SW 1271 (cell line): ENCODE measurements around the gene SPHKAP.
"Not testable (repeated sequence)": the region's sequence is repeated elsewhere in the genome, so short reads cannot be mapped to it uniquely, and the experiment has no call there.

ENCODE experiments used
- DNase-seq, 2 experiments: peaks; one replicate each; lab custom pipeline; 2025; lab: John Stamatoyannopoulos, UW

Gene SPHKAP

GRCh38 chr2:228039752-228040534 lies 141.5 kb downstream of the SPHKAP start:
- DNase-seq: peak in 1 of 2 experiments; percentile 46

DNA sequence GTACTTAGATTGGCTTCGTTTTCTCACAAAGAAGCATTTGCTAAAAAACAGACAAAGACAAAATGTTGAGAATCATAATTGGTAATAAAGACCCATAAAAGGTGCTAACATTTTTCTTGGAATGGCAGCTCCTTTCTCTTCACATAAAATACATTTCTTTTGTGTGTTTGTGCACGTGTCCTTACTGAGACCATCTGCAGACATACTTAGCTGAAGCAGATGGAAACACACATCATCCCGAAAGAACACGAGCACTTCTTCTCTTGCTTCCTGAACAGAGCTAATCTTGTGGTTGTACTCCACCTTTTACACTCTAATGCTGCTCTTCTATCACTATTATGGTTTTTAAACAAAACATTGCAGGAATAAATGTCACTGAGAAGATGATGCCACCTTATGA lies 142.5 kb downstream of the SPHKAP start:
- no peak for DNase-seq

DNA sequence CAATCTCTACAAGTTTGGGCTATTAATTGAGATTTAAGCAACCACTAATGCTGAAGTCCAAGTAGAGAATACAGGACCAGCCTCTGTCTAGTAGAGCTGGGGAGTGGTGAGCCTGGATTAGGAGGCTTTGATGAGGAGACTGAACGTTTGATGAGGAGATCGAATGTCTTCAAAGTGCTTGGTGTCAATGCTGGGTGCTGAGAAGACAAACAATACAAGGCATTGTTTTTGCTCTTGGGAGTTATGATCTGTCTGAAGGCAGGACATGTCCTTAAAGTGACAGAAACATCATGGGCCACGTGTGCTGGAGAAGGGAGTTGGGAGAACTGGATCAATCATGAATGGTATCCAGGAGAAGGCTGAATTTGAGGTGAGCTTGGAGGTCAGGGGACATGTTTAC lies 143.6 kb downstream of the SPHKAP start:
- DNase-seq: no peak

- no peak for DNase-seq
Observed at GRCh38 chr2:228023619-228024018, 157.9 kb downstream of the SPHKAP start.

DNA sequence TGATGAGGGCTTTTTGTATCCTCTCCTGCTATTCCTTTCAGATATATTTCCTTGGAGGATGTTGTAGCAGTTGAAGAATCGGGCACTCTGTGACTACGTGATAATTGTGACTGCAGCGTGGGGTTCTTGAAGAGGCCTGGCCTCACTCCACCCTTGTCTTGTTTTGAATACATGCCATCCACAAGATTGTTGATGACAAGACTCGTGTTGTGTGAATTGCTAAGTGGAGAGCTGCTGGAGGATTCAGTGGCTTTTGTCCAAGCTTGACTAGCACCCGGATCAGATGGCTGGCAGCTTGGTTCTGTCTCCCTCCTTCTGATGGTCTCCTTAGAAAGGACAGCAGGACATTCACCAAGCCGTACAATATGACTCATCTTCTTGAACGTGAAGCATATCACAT lies 163.2 kb downstream of the SPHKAP start:
- no peak for DNase-seq

DNA sequence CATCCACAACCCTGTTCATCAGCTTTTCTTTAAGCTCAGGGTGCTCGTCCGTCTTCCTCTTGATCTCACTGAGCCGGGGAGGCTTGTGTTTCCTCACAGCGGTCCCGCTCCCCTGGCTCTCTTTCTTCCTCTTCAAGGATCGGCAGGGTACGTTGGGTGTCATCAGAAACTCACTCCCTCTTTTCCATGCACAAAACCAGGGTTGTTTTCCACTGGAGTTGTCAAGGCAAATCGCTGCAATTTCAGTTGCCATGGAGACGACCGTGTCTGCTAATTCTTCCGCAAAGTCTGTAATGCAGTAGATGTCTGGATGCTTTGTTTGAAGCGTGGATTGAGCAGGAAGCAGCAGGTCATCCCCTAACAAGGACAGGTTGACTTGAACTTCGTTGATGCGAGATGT lies 163.7 kb downstream of the SPHKAP start:
- no peak for DNase-seq

GRCh38 chr2:228016402-228016801 lies 165.1 kb downstream of the SPHKAP start:
- no peak for DNase-seq

GRCh38 chr2:228015741-228016140 lies 165.7 kb downstream of the SPHKAP start:
- no peak for DNase-seq

DNA sequence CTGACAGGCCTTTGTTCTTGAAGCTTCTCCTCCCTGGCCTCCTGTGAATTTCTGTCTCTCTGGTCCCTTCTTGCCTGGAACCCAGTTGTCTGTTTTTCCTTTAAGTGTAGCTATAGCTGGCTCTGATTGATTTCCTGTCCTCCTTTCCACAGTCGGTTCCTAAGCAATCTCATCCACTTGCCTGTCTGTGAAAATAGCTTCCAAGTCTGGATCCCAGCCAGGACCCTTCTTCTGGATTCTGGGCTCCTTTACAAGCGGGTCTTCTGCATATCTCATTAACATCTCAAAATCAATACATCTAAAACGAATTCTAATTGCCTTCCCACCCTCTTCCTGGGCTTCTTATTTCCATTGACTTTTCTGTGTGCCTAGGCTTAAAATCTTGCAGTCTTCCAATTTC lies 185.1 kb downstream of the SPHKAP start:
- DNase-seq: no peak

- no peak for DNase-seq
Observed at GRCh38 chr2:227990937-227991336, 190.6 kb downstream of the SPHKAP start.

GRCh38 chr2:227973241-227973640 lies 208.2 kb downstream of the SPHKAP start:
- no peak for DNase-seq

DNA sequence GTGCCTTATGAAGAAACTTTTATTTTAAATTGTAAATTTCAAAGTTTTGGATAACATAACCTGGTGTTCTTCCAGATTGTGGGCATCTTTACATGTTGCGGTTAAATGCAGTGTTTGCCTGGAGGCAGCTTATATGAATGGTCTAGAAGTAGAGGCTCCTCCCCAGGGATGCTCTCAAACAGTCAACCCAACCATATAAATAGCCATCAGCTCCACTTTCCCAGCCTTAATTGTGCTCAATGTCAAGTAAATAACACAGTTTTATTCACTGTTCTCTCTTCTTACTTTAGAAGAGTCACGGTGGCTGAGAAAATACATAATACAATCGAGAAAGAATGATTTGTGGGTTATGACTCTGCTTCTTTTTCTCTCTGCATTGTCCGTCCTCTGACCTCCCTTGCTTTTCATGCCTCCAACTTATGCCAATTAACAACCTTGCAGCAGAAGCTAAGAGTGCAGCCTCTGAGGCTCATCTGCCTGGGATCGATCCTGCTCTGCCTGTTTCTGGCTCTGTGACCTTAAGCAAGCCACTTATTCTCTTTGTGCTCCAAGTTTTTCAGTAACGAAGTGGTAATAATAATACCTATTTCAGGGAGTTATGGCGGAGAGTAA lies 209.8 kb downstream of the SPHKAP start:
- DNase-seq: no peak

DNA sequence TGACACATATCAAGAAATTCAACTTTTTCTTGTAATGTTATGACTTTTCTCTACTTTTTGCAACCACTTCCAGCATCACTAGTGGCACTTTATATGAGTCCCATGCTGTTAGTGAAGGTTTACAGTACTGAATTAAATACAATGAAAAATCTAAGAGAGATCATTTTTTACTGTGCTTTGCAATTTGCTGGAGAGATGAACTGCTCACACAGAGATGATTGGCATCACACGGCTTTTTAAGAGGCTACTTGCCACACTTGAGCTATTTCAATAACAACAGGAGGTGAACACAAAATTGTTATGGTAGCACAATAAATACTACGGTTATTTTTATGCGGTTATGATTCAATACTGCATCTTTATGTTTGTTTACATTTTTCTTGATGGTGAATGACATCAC lies 221.2 kb downstream of the SPHKAP start:
- no peak for DNase-seq

GRCh38 chr2:227942965-227943364 lies 238.5 kb downstream of the SPHKAP start:
- no peak for DNase-seq

DNA sequence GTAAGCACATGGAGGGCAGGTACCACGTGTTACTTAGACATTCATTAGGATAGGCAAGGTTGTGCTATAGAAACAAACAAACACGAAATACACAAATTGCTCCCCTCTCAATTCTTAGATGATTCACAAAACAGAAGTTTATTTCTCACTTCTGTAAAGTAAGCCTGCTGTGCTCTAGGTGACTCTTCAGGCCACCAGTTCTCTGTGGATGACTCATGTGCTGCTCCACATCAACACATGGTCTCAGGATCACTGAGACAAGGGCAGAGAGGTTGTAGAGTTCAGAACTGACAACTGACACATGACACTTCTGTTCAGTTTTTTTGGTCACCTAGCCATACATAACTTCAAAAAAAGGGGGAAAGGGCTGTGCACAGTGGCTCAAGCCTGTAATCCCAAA lies 239.5 kb downstream of the SPHKAP start:
- DNase-seq: no peak

DNA sequence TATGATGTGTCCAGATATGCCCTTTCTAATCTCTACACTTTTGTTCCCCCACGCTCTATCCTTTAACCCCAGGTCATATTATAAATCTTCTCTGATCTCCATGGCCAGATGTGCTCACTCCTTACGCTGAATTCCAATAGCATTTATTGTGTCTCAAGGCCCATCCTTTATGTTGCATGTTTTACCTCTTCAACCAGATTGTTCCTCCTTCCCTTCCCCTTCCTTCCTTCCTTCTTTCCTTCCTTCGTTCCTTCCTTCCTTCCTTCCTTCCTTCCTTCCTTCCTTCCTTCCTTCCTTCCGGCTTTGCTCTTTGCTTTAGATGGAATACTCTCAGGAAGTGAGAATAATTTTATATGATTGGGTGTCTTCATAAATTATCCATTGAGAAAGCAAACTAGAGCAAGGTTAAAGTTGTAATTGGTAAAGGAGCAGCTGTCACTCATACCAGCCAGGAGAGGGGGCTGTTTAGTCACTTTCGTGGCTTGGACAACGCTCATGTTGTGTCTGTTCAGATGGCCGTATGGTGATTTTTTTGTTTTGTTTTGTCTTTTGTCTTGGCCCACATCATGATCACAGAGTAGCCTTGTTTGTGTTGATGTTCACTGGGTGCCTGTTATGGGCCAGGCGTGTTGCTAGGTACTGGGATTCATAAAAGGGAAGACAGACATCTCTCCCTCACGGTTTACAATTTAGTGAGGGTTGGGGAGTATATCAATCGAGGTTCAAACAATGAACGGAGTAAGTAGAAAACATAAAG lies 242.0 kb downstream of the SPHKAP start:
- peak in 1 of 2 experiments; percentile 19 for DNase-seq

- not testable (repeated sequence) for DNase-seq
Observed at GRCh38 chr2:227936249-227936648, 245.2 kb downstream of the SPHKAP start.

- DNase-seq: no peak
Observed at GRCh38 chr2:227933884-227934283, 247.6 kb downstream of the SPHKAP start.

GRCh38 chr2:227932403-227932802 lies 249.1 kb downstream of the SPHKAP start:
- no peak for DNase-seq

- DNase-seq: no peak
Observed at GRCh38 chr2:227932001-227932400, 249.5 kb downstream of the SPHKAP start.
